HUES6 (cell line): ENCODE results near the gene OLR1.
"Not testable (repeated sequence)": the region's sequence is repeated elsewhere in the genome, so short reads cannot be mapped to it uniquely, and the experiment has no call there.

ENCODE experiments used
- H3K27ac ChIP-seq: 2 replicates; pipeline ENCODE4 v1.7.0; 2013; ENCODE audit warnings: low read depth, mild to moderate bottlenecking, low read length, inconsistent platforms
- H3K27me3 ChIP-seq: 2 replicates; pipeline ENCODE4 v1.6.1; 2013; ENCODE audit warnings: low read length; ENCODE audit not compliant: control insufficient read depth, insufficient read depth
- H3K36me3 ChIP-seq: 2 replicates; pipeline ENCODE4 v1.6.1; 2013; ENCODE audit warnings: low read length; ENCODE audit not compliant: control insufficient read depth, insufficient read depth
- H3K4me1 ChIP-seq: 2 replicates; pipeline ENCODE4 v1.6.1; 2013; ENCODE audit warnings: low read length; ENCODE audit not compliant: control insufficient read depth, insufficient read depth
- H3K4me3 ChIP-seq: 2 replicates; pipeline ENCODE4 v1.5.1; 2013; ENCODE audit warnings: low read depth, low read length
- H3K9ac ChIP-seq: one replicate; pipeline ENCODE4 v1.6.1; 2013; ENCODE audit warnings: mild to moderate bottlenecking, low read length
- H3K9me3 ChIP-seq: 2 replicates; pipeline ENCODE4 v1.6.1; 2013; ENCODE audit warnings: low read depth, low read length; ENCODE audit not compliant: control insufficient read depth, insufficient read depth

Gene OLR1

GRCh38 chr12:10190558-10191388, 18.8 kb upstream of the OLR1 start:
- H3K27ac ChIP-seq = peak overlapping the region; percentile 35; the same call in 1 of the 2 replicates
- H3K36me3 ChIP-seq = no peaks in the 10 kb centered on the region
- H3K9me3 ChIP-seq = no peaks in the 10 kb centered on the region
- no peak overlapping the region for H3K4me3 ChIP-seq
- H3K4me1 ChIP-seq = peaks cover 19% of the 10 kb centered on the region
- no peak overlapping the region for H3K9ac ChIP-seq
- no peaks in the 10 kb centered on the region for H3K27me3 ChIP-seq

- Histone ChIP-seq H3K9ac (no peak overlapping the region), H3K27me3 (no peaks in the 10 kb centered on the region), H3K4me3 (no peak overlapping the region), H3K27ac (no peak overlapping the region), H3K36me3 (no peaks in the 10 kb centered on the region), H3K4me1 (peaks cover 19% of the 10 kb centered on the region), H3K9me3 (no peaks in the 10 kb centered on the region)
These were observed 17.7 kb upstream of the OLR1 start for GRCh38 chr12:10189653-10190052.

DNA sequence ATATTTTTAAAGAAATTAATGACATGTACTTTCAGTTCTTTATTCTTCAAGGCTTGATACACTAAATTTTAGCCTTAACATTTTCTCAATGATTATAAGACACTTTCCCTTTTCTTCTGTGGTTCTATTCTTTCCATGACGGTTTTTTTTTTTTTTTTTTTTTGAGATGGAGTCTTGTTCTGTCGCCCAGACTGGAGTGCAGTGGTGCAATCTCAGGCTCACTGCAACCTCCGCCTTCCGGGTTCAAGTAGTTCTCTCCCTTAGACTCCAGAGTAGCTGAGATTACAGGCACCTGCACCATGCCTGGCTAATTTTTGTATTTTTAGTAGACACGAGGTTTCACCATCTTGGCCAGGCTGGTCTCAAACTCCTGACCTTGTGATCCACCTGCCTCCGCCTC, 15.0 kb upstream of the OLR1 start:
- H3K4me1 ChIP-seq = peaks cover 26% of the 10 kb centered on the region
- H3K4me3 ChIP-seq, H3K36me3 ChIP-seq, H3K9me3 ChIP-seq, H3K27me3 ChIP-seq, H3K9ac ChIP-seq, H3K27ac ChIP-seq: not testable (repeated sequence)

GRCh38 chr12:10186299-10186698, 14.4 kb upstream of the OLR1 start:
- Histone ChIP-seq H3K36me3 (no peaks in the 10 kb centered on the region), H3K9me3 (no peaks in the 10 kb centered on the region), H3K27ac (no peak overlapping the region), H3K9ac (no peak overlapping the region), H3K4me3 (no peak overlapping the region), H3K4me1 (peaks cover 20% of the 10 kb centered on the region; the same call in 1 of the 2 replicates), H3K27me3 (no peaks in the 10 kb centered on the region)

DNA sequence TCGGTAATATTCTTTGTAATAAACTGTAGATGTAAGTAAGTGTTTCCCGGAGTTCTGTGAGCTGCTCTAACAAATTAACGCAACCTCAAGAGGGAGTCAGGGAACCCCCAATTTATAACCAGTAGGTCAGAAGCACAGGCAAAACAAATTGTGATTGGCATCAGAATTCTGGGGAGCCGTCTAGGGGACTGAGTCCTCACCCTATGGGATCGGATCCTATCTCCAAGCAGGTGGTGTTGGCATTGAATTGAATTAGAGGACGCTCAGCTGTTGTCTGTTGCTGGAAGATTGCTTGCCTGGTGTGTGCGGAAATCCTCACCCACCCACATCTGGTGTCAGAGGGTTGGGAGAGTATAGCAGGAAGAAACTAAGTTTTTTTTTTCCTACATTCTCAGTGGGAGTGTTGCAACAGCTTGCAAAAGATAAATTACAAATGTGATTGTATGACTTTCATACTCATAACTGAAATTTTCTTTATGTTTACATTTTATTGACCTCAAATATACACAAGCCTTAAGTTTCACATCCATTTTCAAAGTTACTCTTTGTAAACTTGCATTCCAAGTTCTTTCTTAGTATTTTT, 12.4 kb upstream of the OLR1 start:
- H3K36me3 ChIP-seq = no peaks in the 10 kb centered on the region
- H3K9me3 ChIP-seq = no peaks in the 10 kb centered on the region
- H3K4me1 ChIP-seq = peaks cover 11% of the 10 kb centered on the region; the same call in 1 of the 2 replicates
- H3K4me3 ChIP-seq = no peak overlapping the region
- H3K27ac ChIP-seq = no peak overlapping the region
- no peak overlapping the region for H3K9ac ChIP-seq
- H3K27me3 ChIP-seq = no peaks in the 10 kb centered on the region

DNA sequence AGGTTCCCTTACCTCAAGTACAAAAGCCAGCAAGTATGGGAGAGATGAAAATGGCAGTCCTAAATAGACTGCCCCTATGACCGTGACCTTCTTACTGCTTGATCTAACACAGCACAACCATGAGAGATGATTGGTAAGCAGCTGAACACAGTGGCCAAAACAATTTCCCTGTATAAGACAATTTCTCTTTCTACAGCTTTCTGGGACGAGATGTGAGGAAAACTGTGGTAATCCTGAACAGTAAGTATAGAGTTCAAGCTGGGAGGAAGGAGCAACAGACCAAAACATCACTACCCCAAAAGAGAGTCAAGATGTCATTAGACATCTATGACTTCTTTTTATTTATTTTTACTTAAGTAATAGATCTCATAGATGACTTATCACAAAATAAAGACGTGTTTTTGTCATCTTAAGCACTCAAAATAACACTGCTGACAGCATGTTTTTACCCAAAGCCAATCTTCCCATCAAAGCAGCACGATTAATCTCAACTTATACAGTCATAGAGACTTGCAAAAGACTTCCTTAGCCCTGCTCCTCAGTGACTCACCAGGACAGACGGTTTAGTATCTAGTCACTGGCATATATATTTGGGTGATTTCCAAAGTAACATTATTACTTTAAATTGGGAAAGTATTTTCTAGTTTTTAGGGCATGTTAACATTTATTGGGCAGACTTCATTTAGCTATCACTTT, 10.6 kb upstream of the OLR1 start:
- Histone ChIP-seq H3K4me3 (no peak overlapping the region), H3K9ac (no peak overlapping the region), H3K9me3 (no peaks in the 10 kb centered on the region), H3K27me3 (no peaks in the 10 kb centered on the region), H3K36me3 (no peaks in the 10 kb centered on the region), H3K27ac (no peak overlapping the region), H3K4me1 (peaks cover 11% of the 10 kb centered on the region; the same call in 1 of the 2 replicates)

GRCh38 chr12:10179776-10180181, 7.8 kb upstream of the OLR1 start:
- H3K36me3 ChIP-seq = no peaks in the 10 kb centered on the region
- no peak overlapping the region for H3K27ac ChIP-seq
- H3K27me3 ChIP-seq = no peaks in the 10 kb centered on the region
- H3K9me3 ChIP-seq = no peaks in the 10 kb centered on the region
- peaks cover 11% of the 10 kb centered on the region; the same call in 1 of the 2 replicates for H3K4me1 ChIP-seq
- no peak overlapping the region for H3K4me3 ChIP-seq
- H3K9ac ChIP-seq = no peak overlapping the region

- H3K36me3 ChIP-seq = no peaks in the 10 kb centered on the region
- H3K9me3 ChIP-seq = no peaks in the 10 kb centered on the region
- H3K4me1 ChIP-seq = peaks cover 11% of the 10 kb centered on the region; the same call in 1 of the 2 replicates
- no peaks in the 10 kb centered on the region for H3K27me3 ChIP-seq
- no peak within 1 kb of the TSS for H3K4me3 ChIP-seq
- no peak within 1 kb of the TSS for H3K9ac ChIP-seq
- H3K27ac ChIP-seq = no peak within 1 kb of the TSS
These were observed 6.9 kb upstream of the OLR1 start, which contains the start of gene TMEM52B for GRCh38 chr12:10178821-10179220. Gene TMEM52B, plus strand, starts transcription at chr12:10179032. Its CDS starts 543 bp downstream, at chr12:10179575.

- H3K9ac ChIP-seq = no peak overlapping the region
- H3K4me3 ChIP-seq = no peak overlapping the region
- H3K9me3 ChIP-seq = no peaks in the 10 kb centered on the region
- H3K27me3 ChIP-seq = no peaks in the 10 kb centered on the region
- no peak overlapping the region for H3K27ac ChIP-seq
- H3K4me1 ChIP-seq = no peaks in the 10 kb centered on the region
- no peaks in the 10 kb centered on the region for H3K36me3 ChIP-seq
These were observed 4.1 kb upstream of the OLR1 start for GRCh38 chr12:10175846-10176636.

GRCh38 chr12:10174986-10175614, 3.2 kb upstream of the OLR1 start:
- H3K9ac ChIP-seq = no peak overlapping the region
- no peaks in the 10 kb centered on the region for H3K9me3 ChIP-seq
- H3K27me3 ChIP-seq = no peaks in the 10 kb centered on the region
- H3K4me3 ChIP-seq = no peak overlapping the region
- H3K36me3 ChIP-seq = no peaks in the 10 kb centered on the region
- H3K4me1 ChIP-seq = no peaks in the 10 kb centered on the region
- no peak overlapping the region for H3K27ac ChIP-seq
